Upper lobe of left lung (tissue), 6 donors: ENCODE measurements around the gene ARL2. TPM values are rescaled to one million over a fixed set of nuclear protein-coding genes. Genes with fewer than 3 reads are reported as not detected.

Experiments used
- ATAC-seq, 2 donors: fragments of 200-7000 bp; cut with Tn5 transposase; one replicate each; pipeline ENCODE4 v1.9.1; 2022; ENCODE audit warnings: mild to moderate bottlenecking in 2 of 2, moderate library complexity in 2 of 2; ENCODE audit not compliant: low FRiP score in 2 of 2
- DNase-seq, 2 donors: peaks; one replicate each; pipeline ENCODE4 v3.0.0-alpha.2; 2019 to 2020
- H3K27ac ChIP-seq, 4 donors: fragments of 200-600 bp; sonication (generic); one replicate each; pipeline ENCODE4 v1.5.1; 2016 to 2019
- H3K27me3 ChIP-seq, 4 donors: fragments of 200-600 bp; sonication (generic); one replicate each; pipeline ENCODE4 v1.5.1; 2017 to 2019
- H3K36me3 ChIP-seq, 4 donors: fragments of 200-600 bp; sonication (generic); one replicate each; pipeline ENCODE4 v1.5.1; 2016 to 2019
- H3K4me1 ChIP-seq, 4 donors: fragments of 200-600 bp; sonication (generic); one replicate each; pipeline ENCODE4 v1.5.1; 2018 to 2019
- H3K4me3 ChIP-seq, 4 donors: fragments of 200-600 bp; sonication (generic); one replicate each; pipeline ENCODE4 v1.5.1; 2017 to 2019; ENCODE audit warnings: mild to moderate bottlenecking in 2 of 4, moderate library complexity in 1 of 4
- H3K9me3 ChIP-seq, 4 donors: fragments of 200-600 bp; sonication (generic); one replicate each; pipeline ENCODE4 v1.5.1; 2018 to 2019
- CTCF ChIP-seq, 6 experiments: fragments of 450-650 bp in 4 of 6; fragments of 200-600 bp in 2 of 6; sonication (generic) in 2 of 6; IDR thresholded peaks; one replicate each; pipeline ENCODE4 v1.5.1; 2016 to 2019; ENCODE audit warnings: antibody characterized with exemption in 6 of 6
- EP300 ChIP-seq, 4 donors: sonication (generic); formaldehyde crosslinking; IDR thresholded peaks; one replicate each; pipeline ENCODE4 v1.5.1; 2017; ENCODE audit warnings: antibody characterized with exemption in 4 of 4, control low read depth in 2 of 4
- POLR2A ChIP-seq, 4 donors: fragments of 450-650 bp; IDR thresholded peaks; one replicate each; pipeline ENCODE4 v1.5.1; 2016 to 2017; ENCODE audit warnings: antibody characterized with exemption in 4 of 4, mild to moderate bottlenecking in 2 of 4
- POLR2AphosphoS5 ChIP-seq, 2 donors: sonication (generic); formaldehyde crosslinking; IDR thresholded peaks; one replicate each; pipeline ENCODE4 v1.5.1; 2017; ENCODE audit warnings: antibody characterized with exemption in 2 of 2
- WGBS, 2 donors: methylation state at CpG; one replicate each; pipeline ENCODE4 v1.1.5; 2017 to 2018; 5-methylcytosine and 5-hydroxymethylcytosine counted together
- total RNA-seq, 6 donors: library from RNA; depleted of rRNA in 4 of 6; stranded (reverse); fragments of >200 nt in 4 of 6; gene quantifications; one replicate each; pipeline versions ENCODE4 v1.1.0 to v1.2.1, GENCODE V29; 2016 to 2021
- donor health status: DM: no; HTN: no; CAD: no; lungs with moderate emphysema.
- donor health status: DM: no; HTN: yes; CAD: no; lungs with severe emphysema.

ARL2 gene
- total RNA-seq, 6 donors from 2014 or later: 41.9 to 113 (median 81.2) TPM

GRCh38 chr11:65053827-65054508, 40.0 kb downstream of the ARL2 start:
- ATAC-seq (no peak), DNase-seq (no peak)
- no peaks in the 10 kb centered on the region for H3K27me3 ChIP-seq
- H3K4me1 ChIP-seq: no peaks in the 10 kb centered on the region
- H3K27ac ChIP-seq: no peak overlapping the region
- 37 to 43% methylated on average over 8 of the region's 8 CpGs for WGBS, 2 donors
- no peak for TF ChIP-seq POLR2A (IDR thresholded peaks at IDR 0.05)
- no peak for TF ChIP-seq POLR2AphosphoS5 (IDR thresholded peaks at IDR 0.05)
- TF ChIP-seq CTCF (IDR thresholded peaks at IDR 0.05): no peak
- no peak for TF ChIP-seq EP300 (IDR thresholded peaks at IDR 0.05)
- no peak overlapping the region for H3K4me3 ChIP-seq
- no peaks in the 10 kb centered on the region for H3K36me3 ChIP-seq
- H3K9me3 ChIP-seq: no peaks in the 10 kb centered on the region

GRCh38 chr11:65055538-65055937, 41.6 kb downstream of the ARL2 start:
- Histone ChIP-seq H3K4me3 (no peak overlapping the region), H3K9me3 (no peaks in the 10 kb centered on the region), H3K27me3 (no peaks in the 10 kb centered on the region), H3K4me1 (no peaks in the 10 kb centered on the region), H3K27ac (no peak overlapping the region), H3K36me3 (no peaks in the 10 kb centered on the region)
- WGBS, 2 donors: 77 to 78% methylated on average over 1 of the region's 1 CpG
- TF ChIP-seq EP300 (IDR thresholded peaks at IDR 0.05) (no peak), CTCF (IDR thresholded peaks at IDR 0.05) (no peak), POLR2AphosphoS5 (IDR thresholded peaks at IDR 0.05) (no peak), POLR2A (IDR thresholded peaks at IDR 0.05) (no peak)
- DNase-seq (no peak), ATAC-seq (no peak)

DNA sequence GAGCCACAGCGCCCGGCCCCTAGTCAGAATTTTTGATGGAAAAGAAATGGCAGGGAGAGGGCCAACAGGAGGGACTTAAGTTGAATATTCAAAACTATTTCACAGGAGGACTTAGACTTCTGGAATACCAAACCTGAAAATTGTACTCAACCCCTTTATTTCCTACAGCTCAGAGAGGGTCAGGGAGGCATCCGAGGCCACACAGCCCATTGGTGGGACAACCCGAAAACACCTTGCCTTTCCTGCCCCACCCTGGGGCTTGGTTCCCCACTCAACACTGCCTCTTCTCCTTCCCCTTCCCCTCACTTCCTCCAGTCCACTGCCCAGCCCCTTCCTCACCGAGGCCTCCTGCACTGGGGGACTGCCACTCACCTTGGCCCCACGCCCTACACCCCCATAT, 43.0 kb downstream of the ARL2 start:
- Histone ChIP-seq H3K27ac (no peak overlapping the region), H3K4me3 (no peak overlapping the region), H3K9me3 (no peaks in the 10 kb centered on the region), H3K4me1 (no peaks in the 10 kb centered on the region), H3K36me3 (no peaks in the 10 kb centered on the region), H3K27me3 (no peaks in the 10 kb centered on the region)
- no peak for ATAC-seq
- WGBS, 2 donors: 90 to 97% methylated on average over 6 of the region's 6 CpGs
- TF ChIP-seq POLR2A (IDR thresholded peaks at IDR 0.05): no peak
- DNase-seq: no peak

GRCh38 chr11:65057526-65057925, 43.6 kb downstream of the ARL2 start:
- Histone ChIP-seq H3K9me3 (no peaks in the 10 kb centered on the region), H3K27ac (no peak overlapping the region), H3K36me3 (no peaks in the 10 kb centered on the region), H3K4me3 (no peak overlapping the region), H3K27me3 (no peaks in the 10 kb centered on the region), H3K4me1 (no peaks in the 10 kb centered on the region)
- TF ChIP-seq CTCF (IDR thresholded peaks at IDR 0.05) (no peak), POLR2A (IDR thresholded peaks at IDR 0.05) (no peak), EP300 (IDR thresholded peaks at IDR 0.05) (no peak), POLR2AphosphoS5 (IDR thresholded peaks at IDR 0.05) (no peak)
- DNase-seq (no peak), ATAC-seq (no peak)
- 84 to 86% methylated on average over 7 of the region's 7 CpGs for WGBS, 2 donors

- H3K27ac ChIP-seq: no peak overlapping the region
- no peaks in the 10 kb centered on the region for H3K9me3 ChIP-seq
- H3K4me3 ChIP-seq: no peak overlapping the region
- DNase-seq (peak in 1 of 2 donors; percentile 65), ATAC-seq (peak in 1 of 2 donors; percentile 3)
- H3K36me3 ChIP-seq: no peaks in the 10 kb centered on the region
- TF ChIP-seq POLR2AphosphoS5 (IDR thresholded peaks at IDR 0.05): no peak
- TF ChIP-seq EP300 (IDR thresholded peaks at IDR 0.05): no peak
- no peaks in the 10 kb centered on the region for H3K27me3 ChIP-seq
- 67 to 83% methylated on average over 3 to 13 of the region's 13 CpGs for WGBS, 2 donors
- no peaks in the 10 kb centered on the region for H3K4me1 ChIP-seq
These were observed 44.1 kb downstream of the ARL2 start for GRCh38 chr11:65058012-65058411.

- H3K27ac ChIP-seq: no peak within 1 kb of the TSS
- no peak within 1 kb of the TSS for H3K4me3 ChIP-seq
- WGBS, 2 donors: 83 to 84% methylated on average over 5 to 8 of the region's 8 CpGs
- H3K27me3 ChIP-seq: no peaks in the 10 kb centered on the region
- H3K9me3 ChIP-seq: no peaks in the 10 kb centered on the region
- no peaks in the 10 kb centered on the region for H3K36me3 ChIP-seq
- no peak for DNase-seq
- ATAC-seq: no peak
- H3K4me1 ChIP-seq: no peaks in the 10 kb centered on the region
- no peak for TF ChIP-seq EP300 (IDR thresholded peaks at IDR 0.05)
These were observed 44.6 kb downstream of the ARL2 start, which contains the start of gene NAALADL1 for GRCh38 chr11:65058419-65059054. TSS of gene NAALADL1 (minus strand) at chr11:65058553. CDS start at chr11:65058521, 32 bp downstream.
